ENCODE measurements around the gene LSM4.

- no peak for TF ChIP-seq CTCF (conservative IDR thresholded peaks at IDR 0.05 in 1 of 2, IDR thresholded peaks at IDR 0.05 in 1 of 2; ENCODE audit: low read depth in 1 of 2, low read length in 2 of 2)
- TF ChIP-seq EZH2 (IDR thresholded peaks at IDR 0.05; ENCODE audit: low read length, missing control alignments), result no peak
Measured at GRCh38 chr19:18279266-18279515, 43.7 kb downstream of the LSM4 start.

All from fibroblast of lung (primary cell).